GM18517 (cell line): Measurements from ENCODE around the gene FANCC.

Experiments used
- ATAC-seq: cut with Tn5 transposase; IDR thresholded peaks from one replicate; pipeline ENCODE4 v1.9.1; 2021; ENCODE audit warnings: mild to moderate bottlenecking, moderate library complexity; ENCODE audit not compliant: unreplicated experiment

FANCC gene

DNA sequence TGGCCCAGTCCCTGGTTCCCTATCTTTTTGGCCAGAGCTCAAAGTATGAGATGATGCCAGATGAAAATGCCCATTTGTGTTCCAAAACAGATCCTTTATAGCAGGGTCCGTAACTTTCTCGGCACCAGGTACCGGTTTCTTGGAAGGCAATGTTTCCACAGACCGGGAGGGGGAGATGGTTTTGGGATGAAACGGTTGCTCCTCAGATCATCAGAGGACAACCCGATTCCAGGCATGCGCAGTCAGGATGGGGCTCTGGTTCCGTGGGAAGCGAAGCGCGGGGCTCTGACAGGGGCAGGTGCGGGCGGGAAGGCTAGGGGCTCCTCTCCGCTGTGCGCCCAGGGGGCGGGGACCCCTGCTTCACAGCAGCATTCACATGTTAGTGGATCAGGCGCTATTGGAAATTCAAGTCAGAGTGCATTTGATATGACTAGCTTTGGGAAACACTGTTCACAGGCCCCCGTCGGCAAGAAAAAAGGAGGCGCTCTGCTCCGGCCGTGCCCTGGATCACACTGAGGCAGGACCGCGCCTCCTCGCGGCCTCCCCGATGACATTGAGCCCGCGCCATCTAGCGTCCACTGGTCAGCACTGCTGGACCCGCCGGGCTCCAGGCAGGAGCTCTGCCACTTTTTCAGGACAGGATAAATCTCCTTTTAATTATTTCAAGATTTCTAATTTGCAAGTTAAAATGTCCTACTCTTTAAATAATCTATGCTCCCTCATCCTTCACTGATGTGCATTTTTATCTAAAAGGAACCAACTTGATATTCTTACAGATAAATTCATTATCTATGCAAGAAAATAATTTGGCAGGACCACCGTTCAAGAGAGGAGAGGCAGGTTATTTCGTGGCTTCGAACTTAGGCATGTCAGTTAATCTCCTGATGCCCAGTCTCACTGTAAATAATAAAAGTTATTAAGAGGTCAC is 190.0 kb downstream of the FANCC start:
- no peak for ATAC-seq

DNA sequence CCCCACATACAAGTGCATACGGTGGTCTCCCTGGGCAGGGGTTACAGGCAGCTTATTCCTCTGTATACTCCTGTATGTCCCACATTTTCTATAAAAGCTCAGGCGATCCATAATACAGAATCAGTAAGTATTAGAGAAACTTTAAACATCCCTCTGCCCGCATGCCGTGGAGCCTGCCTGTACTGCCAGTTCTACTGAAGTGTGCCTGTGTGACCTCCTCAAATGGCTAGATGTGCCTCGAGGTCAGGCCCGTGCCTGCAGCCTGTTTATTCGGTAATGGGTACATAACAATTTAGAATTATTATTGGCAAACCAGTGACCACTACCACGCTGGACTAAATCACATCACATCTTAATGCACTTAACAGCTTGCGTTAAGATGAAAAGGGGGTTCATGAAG is 190.8 kb downstream of the FANCC start:
- no peak for ATAC-seq

DNA sequence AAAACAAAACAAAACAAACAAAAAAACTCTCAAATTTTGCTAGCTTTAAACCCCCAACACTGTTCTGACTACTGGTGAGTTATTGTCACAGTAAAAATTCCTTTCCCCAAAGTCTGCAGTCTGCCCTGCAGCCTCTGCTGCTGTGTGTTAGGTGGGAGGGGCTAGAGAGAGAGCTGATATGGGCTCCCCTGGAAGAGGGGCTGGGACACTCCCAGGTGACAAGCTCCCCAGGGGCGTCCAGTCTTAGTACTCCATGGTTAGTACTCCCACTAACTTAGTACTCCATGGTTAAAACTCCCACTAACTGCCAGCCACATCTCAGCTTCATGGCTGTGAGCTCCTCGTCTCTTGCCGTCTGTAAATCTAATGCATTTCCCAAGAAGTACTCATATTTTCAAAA is 191.9 kb downstream of the FANCC start:
- no peak for ATAC-seq

DNA sequence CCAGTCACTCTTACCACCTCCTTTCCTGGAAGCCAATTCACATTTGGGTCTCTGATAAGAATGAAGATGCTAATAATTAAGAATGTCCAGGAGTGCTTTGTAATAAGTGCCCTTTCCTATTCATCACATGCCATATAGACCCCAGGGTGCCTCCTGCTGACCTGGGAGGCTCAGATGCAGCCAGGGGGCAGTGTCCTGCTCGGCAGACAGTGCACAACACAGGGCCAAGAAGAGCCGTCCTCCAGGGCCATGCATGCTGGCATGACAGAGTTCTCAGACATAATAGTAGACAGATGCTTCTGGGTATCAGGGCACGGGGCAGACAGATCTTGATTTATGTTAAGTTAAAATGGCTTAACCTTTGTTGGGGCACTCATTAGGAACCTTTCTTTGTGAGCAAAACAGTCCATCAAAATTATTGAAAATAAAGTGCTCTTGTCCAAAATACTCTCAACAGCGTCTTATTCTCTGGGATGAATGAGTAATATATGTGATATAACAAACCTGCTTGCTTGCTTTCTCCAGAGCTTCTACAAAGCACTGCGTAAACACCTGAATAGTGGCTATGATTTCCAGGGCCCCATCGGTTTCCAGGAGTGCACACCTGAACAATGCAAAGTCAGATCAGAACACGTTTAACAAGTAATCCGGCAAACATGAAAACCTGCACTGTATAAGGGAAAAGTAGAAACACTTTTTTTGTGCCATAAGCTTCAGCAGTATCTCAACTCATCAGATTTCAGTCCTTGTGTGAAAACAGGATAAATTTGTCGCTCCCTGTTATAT is 192.7 kb downstream of the FANCC start:
- ATAC-seq = no peak

DNA sequence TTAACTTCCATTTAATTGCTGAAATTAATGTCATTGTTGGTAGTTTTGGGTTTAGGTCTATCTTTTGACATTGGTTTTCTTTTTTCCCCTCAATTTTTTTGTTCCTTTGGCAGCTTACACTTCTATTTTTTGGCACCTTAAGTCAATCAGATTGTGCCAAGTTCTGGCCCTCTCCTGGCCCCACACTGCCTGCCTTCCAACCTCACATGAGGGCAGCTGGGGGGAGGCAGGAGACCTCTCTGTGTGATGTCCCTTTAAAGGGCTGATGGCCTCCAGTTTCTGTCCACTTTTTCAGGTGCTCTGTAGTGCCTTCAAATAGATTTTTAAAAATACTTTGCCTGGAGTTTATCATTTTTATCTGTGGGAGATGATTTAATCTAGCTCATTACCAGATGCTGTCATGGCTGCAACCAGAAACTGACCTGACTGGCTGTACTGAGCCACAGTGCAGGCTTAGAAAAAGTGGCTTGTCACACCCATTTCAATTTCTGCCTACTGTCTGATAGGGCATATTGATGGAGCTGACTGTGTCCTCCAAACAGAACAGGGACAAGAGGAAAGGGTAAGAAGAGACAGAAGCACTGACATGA is 196.6 kb downstream of the FANCC start:
- ATAC-seq = no peak

DNA sequence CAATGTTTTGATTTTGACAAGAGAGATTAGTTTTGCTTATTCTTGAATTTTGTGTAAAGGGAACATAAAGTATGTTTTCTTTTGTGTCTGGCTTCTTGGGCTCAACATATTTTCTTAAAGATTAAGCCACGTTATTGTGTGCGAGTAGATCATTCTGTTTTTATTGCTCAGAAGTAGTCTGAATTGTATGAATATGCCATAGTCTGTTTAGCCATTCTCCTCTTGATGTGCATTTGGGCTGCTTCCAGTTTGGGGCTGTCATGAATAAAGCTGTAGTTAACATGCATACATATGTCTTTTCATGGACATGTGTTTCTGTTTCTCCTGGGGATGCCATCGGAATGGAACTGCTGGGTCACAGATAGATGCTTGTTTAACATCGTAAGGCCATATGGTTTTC is 198.9 kb downstream of the FANCC start:
- no peak for ATAC-seq

DNA sequence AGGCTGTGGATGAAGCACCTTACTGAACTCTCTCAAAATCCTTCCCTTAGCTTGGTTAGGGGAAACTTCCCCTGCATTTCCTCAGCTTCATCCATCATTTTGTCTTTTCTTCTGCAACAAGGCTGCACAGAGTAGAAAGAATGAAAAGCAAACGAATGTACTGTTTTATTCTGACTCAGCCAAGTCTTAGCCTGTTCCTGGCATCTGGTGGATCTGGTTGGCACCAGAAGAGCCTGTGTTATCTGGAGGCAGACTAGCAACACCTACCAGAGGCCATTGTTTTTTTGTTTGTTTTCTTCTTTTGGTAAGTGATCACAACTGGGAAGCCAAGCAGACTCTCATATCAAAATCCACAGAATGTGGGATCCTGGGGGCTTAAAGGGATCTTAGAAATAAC is 200.7 kb downstream of the FANCC start:
- no peak for ATAC-seq

DNA sequence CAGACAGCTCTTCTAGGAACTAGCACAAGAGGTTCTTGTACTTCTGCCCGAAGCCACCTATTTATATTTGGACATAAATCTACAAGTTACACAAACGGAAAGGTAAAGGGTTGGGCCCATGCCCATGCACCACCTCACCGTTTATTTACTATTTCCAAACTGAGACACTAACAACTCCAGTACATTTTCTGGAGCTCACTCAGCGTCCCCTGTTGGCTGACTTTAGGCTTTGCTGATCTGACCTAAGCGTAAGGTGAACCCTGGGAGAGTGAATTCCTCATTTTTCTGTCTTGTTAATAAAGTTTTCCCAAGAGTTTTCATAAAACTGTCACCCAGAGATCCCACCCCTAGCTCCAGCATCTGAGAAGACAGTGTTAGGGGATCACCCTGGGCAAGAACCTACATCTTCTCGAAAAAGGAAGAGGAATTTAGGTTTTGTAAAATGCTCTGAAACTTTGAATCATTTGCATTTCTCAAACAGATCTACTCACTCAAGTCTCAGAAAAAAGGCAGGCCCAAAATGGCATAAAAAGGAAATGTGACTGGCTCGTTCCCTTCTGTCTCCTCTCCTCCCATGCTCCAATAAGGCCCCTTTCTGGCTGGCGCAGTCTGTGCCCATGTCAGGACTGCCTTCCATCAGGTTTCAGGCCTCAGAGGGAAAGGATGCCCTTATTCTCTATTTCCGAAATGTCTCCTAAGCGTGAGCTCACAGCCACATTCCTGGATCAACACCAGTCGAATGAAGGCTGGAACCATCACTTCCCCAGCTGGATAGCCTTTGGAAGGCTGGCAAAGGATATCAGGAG is 201.3 kb downstream of the FANCC start:
- no peak for ATAC-seq

DNA sequence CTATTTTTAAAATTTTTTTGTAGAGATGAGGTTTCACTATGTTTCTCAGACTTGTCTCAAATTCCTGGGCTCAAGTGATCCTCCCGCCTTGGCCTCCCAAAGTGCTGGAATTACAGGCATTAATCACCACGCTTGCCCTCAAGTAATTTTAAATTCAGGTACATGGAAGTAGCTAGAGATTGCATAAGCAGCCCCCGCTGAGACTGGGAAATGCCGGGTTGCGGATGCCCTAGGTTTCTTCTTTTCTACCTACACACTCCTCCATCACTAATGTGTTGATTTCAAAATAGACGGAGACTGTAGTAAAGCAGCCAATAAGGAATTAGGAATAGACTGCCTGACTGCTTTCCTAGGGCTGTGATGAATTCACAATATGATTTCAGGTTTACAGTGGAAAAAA is 202.4 kb downstream of the FANCC start:
- no peak for ATAC-seq

DNA sequence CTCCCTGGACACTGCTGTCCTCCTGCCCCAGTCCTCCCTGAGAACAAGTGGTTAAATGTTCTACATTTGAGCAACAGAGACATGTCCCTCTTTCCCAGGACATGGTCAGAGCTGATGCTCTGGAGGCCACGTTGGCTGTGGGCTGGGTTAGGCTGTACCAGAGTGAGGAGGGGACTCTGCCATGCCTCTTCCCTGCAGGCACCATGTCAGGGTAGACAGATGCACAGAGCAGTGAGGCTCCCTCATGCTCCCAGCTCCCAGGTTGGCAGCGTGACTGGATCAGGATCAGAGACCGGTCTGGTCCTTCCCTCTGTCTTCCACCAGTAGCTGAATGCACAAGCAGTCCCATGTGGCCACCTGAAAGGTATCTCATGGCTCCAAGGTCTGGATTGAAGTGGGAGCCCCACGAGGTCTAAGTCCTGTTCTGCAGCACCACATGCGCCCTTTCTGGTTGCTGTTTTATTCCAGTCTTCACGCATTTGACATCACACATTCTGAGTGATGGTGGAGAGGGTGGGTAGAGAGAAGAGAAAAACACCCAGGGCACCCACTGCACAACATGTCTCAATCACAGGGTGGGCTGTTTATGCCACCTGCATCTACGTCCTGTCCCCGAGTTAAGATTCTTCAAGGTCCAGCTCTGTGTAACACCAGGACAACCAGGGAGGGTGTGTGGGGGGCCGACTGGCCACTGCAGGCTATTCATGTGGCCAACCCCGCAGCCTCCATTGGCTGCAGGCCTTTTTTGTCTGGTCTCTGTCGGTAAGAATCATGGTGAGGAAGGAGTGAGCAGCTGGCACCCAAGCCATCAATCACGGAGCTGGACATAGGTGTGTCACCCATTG is 204.9 kb downstream of the FANCC start:
- no peak for ATAC-seq

DNA sequence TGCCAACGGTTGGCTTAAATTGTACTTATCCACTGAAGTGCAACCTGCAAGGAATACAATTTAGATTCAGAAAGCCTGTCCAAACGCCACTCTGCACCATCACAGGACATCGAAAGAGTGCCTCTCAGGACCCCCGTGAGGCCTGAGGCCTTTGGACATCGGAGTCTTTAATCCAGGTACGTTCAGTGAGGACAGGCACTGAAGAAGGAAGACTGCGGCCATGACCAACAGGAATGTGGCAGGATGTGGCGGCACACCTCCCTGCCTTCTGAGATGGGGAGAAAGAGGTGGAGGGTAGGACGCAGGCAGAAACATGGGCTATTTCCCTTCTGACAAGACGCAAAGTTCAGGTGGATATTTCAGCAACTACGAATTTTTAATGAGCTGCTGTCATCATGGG is 205.8 kb downstream of the FANCC start:
- no peak for ATAC-seq

DNA sequence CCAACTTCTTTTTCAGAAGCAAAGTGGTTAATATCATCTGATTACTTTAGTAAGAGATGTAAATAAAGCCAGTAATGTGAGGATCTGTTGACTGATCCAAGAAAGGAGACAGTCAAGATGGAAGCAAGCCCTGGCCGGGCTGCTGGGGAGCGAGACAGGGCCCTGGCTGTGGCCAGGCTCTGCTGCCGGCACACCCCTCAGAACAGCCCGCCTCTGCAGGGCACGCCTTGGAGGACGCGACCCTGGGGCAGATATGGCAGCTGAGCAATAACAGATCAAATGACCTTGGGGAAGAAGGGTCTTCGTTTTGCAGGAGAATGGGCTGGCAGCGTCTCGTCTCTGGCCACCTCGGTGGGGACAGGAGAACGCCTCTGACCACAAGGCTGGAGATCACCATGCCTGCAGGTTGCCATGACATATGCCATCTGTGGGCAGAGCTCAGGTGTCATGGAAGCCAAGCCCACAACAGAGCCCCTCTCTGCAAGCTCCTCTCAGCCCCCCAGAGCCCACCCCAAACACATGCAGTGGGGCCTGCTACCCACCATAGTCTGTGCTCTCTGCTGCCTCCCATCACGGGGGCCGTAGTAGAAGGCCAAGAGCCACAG is 206.5 kb downstream of the FANCC start:
- no peak for ATAC-seq

DNA sequence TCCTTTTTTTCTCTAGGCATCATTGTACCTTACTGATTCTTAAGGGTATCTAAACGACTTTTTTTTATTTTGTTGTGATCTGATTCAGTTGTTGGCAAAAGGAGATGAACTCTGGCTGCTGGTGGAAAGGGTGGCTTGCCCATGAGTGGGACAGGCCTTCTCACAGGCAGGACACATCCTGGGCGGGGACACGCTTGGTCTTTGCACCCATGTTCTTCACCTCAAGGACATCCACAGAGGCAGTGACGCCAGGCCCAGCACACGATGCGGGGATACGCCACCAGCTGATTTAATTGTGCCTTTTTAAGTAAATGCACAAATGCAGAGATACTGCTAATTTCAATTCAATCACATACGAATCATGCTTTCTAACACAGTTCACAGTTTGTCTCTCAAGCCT is 208.1 kb downstream of the FANCC start:
- no peak for ATAC-seq

DNA sequence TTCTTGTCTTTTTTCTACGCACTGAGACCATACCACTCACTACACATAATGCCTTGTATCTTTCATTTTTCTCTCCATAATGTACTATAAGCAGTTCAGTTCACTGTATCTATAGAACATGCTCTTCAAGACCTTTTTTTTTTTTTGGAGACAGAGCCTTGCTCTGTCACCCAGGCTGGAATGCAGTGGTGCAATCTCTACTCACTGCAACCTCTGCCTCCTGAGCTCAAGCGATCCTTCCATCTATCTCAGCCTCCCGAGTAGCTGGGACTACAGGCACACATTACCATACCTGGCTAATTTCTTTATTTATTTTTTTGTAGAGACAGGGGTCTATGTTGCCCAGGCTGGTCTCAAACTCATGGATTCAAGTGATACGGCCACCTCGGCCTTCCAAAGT is 208.7 kb downstream of the FANCC start:
- ATAC-seq = no peak

DNA sequence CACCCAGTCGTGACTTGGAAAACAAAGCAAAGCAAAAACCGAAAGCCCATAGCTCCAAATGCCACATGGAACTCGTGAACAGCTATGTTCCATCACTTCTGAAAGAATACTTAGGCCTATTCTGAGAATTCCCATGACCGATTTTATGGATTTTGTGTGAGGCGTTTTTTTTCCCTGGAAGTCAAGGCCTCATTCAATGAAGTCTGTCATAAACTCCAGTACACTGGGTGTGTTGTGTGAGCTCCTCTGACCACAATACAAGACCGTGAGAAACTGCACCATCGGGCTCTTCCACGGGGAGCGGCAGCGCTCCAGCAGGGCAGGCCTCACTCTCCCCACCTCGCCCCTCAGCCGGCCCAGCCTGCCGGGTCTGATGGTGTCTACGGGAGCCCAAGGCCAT is 209.5 kb downstream of the FANCC start:
- no peak for ATAC-seq

DNA sequence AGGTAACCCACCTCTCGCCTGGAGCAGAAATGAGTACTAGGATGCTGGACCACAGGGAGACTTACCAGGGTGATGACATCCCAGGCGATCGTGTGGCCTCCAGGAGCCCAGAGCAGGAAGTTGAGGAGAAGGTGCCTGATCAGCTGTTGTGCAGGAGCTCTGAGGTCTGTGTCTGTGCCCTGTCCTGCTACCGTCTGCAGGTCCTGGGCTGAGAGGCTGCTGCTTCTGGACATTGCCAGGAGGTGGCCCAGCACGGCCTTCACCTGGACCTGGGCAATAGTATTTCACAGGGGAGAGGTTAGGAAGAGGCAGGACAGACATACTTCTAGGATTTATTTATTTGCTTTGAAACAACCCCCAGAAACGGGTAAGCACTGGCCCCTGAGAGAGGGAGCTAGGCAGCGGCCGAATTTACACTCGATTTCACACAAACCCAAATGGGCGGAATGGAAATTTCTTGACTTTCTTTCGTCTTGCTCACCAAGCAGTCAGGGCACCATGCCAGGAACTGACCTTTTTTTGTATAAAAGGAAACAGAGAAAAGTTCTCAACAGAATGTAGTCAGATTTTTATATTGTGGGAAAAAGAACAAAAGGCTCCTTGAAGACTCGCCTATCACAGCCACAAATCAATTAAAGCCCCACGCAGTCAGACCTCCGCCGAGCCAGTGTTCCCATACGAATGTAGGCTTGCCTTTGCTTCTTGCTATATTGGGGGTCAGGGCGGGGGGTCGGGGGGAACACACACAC is 210.3 kb downstream of the FANCC start:
- ATAC-seq = no peak

DNA sequence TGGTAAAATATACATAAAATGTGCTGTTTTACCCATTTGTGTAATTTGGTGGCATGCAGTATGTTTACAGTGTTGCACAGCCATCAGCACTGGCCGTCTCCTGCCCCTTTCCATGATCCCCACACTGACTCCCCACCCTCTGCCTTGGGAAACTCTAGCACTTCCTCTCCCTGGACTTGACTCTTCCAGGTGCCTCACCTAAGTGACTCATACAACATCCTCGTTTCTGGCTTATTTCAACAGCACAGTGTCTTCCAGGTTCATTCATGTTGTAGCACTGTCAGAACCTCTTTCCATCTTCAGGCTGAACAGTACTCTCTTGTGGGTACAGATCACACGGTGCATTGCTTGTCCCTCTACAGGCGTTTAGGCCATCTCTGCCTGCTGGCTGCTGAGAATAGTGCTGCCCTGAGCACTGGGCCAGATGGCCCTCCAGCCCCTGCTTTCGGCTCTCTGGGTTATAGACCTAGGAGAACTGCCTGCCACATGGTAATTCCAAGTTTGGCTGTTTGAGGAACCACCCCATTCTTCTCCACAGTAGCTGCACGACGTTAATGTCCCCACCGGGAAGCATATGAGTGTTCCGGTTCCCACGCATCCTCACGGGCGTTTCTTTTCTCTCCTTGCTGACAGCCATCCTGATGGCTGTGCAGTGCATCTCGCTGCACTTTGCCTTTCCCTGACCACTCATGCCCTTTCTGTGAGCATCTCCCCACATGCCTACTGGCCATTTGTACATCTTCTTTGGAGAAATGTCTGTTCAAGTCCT is 211.8 kb downstream of the FANCC start:
- no peak for ATAC-seq

DNA sequence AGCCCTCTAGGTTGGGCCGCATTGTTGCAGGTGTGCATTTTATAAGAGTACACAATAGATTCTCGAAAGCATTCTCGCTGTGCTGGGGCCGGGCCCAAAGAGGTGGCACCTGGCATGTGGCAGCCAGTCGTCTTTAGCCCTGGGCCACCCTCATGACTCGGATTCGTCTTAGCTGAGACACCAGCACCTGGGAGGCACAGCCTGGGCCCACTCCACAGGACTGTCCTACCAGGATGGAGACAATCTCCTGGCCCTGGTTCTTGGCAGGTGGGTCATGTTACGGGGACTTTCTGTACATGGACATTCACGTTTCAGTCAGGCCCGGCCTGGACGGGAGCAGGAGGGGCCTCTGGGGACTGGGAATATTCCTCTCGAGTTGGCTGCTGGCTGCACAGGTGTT is 212.5 kb downstream of the FANCC start:
- no peak for ATAC-seq
